Vagina (tissue), 2 donors: Measurements from ENCODE around the gene C13orf42. TPM values are rescaled to one million over a fixed set of nuclear protein-coding genes. Genes with fewer than 3 reads are reported as not detected.

Experiments
- DNase-seq, 2 donors: peaks; one replicate each; pipeline ENCODE4 v3.0.0-alpha.2; 2017; ENCODE audit errors: extremely low spot score in 2 of 2
- H3K27ac ChIP-seq: fragments of 200-600 bp; sonication (generic); one replicate; pipeline ENCODE4 v1.5.1; 2019
- H3K27me3 ChIP-seq: fragments of 200-600 bp; sonication (generic); one replicate; pipeline ENCODE4 v1.5.1; 2019
- H3K36me3 ChIP-seq, 2 donors: fragments of 200-600 bp; sonication (generic); one replicate each; pipeline ENCODE4 v1.5.1; 2017 to 2019
- H3K4me1 ChIP-seq: fragments of 200-600 bp; sonication (generic); one replicate; pipeline ENCODE4 v1.5.1; 2019
- H3K4me3 ChIP-seq, 2 donors: fragments of 200-600 bp; sonication (generic); 1 replicate in 1 of 2; 2 replicates in 1 of 2; pipeline ENCODE4 v1.5.1; 2016 to 2019
- H3K9me3 ChIP-seq: fragments of 200-600 bp; sonication (generic); one replicate; pipeline ENCODE4 v1.5.1; 2019
- CTCF ChIP-seq, 3 experiments: fragments of 450-650 bp in 2 of 3; fragments of 200-600 bp in 1 of 3; sonication (generic) in 1 of 3; IDR thresholded peaks; one replicate each; pipeline ENCODE4 v1.5.1; 2017 to 2019; ENCODE audit warnings: antibody characterized with exemption in 3 of 3, mild to moderate bottlenecking in 2 of 3, moderate library complexity in 2 of 3
- POLR2A ChIP-seq, 2 donors: fragments of 450-650 bp; IDR thresholded peaks; one replicate each; pipeline ENCODE4 v1.6.1; 2017; ENCODE audit warnings: antibody characterized with exemption in 2 of 2, mild to moderate bottlenecking in 2 of 2, moderate library complexity in 2 of 2
- POLR2AphosphoS5 ChIP-seq, 2 donors: sonication (generic); formaldehyde crosslinking; IDR thresholded peaks; one replicate each; pipeline ENCODE4 v1.9.0; 2017; ENCODE audit warnings: antibody characterized with exemption in 2 of 2, mild to moderate bottlenecking in 2 of 2, low read depth in 1 of 2; ENCODE audit not compliant: insufficient read depth in 1 of 2
- intact Hi-C: fragments of 100-400 bp; cut with DNase I; formaldehyde crosslinking; loops from one replicate; pipeline ENCODE4 v1.15.1; 2023
- total RNA-seq: library from RNA; depleted of rRNA; stranded (reverse); fragments of >200 nt; gene quantifications from one replicate; pipeline ENCODE4 v1.2.3, GENCODE V29; 2016

C13orf42 gene
- total RNA-seq, 1 donor from 2014 or later, result not detected

- H3K4me1 ChIP-seq, result no peaks in the 10 kb centered on the region
- H3K9me3 ChIP-seq, result no peaks in the 10 kb centered on the region
- TF ChIP-seq POLR2A (IDR thresholded peaks at IDR 0.05) (no peak), CTCF (IDR thresholded peaks at IDR 0.05) (no peak), POLR2AphosphoS5 (IDR thresholded peaks at IDR 0.05; ENCODE audit: insufficient read depth in 1 of 2, low read depth in 1 of 2) (no peak)
- no peak for DNase-seq
- H3K36me3 ChIP-seq, result no peaks in the 10 kb centered on the region
- no peak overlapping the region for H3K4me3 ChIP-seq
- H3K27me3 ChIP-seq, result no peaks in the 10 kb centered on the region
- intact Hi-C loops, result no loop called here
- H3K27ac ChIP-seq, result no peak overlapping the region
These were observed 69.9 kb downstream of the C13orf42 start for GRCh38 chr13:51041126-51041525.

GRCh38 chr13:51040431-51040830 lies 70.6 kb downstream of the C13orf42 start:
- Histone ChIP-seq H3K36me3 (no peaks in the 10 kb centered on the region), H3K27me3 (no peaks in the 10 kb centered on the region), H3K27ac (no peak overlapping the region), H3K4me1 (no peaks in the 10 kb centered on the region), H3K4me3 (no peak overlapping the region), H3K9me3 (no peaks in the 10 kb centered on the region)
- intact Hi-C loops, result no loop called here
- DNase-seq, result no peak
- TF ChIP-seq POLR2AphosphoS5 (IDR thresholded peaks at IDR 0.05; ENCODE audit: insufficient read depth in 1 of 2, low read depth in 1 of 2) (no peak), POLR2A (IDR thresholded peaks at IDR 0.05) (no peak), CTCF (IDR thresholded peaks at IDR 0.05) (no peak)

- no peak for TF ChIP-seq POLR2AphosphoS5 (IDR thresholded peaks at IDR 0.05; ENCODE audit: insufficient read depth in 1 of 2, low read depth in 1 of 2)
- TF ChIP-seq CTCF (IDR thresholded peaks at IDR 0.05), result no peak
- no peak for TF ChIP-seq POLR2A (IDR thresholded peaks at IDR 0.05)
- Histone ChIP-seq H3K36me3 (no peaks in the 10 kb centered on the region), H3K27ac (no peak overlapping the region), H3K4me1 (no peaks in the 10 kb centered on the region), H3K9me3 (no peaks in the 10 kb centered on the region), H3K27me3 (no peaks in the 10 kb centered on the region), H3K4me3 (no peak overlapping the region)
- intact Hi-C loops, result no loop called here
- DNase-seq, result no peak
These were observed 74.7 kb downstream of the C13orf42 start for GRCh38 chr13:51036418-51036817.

GRCh38 chr13:51035978-51036377 lies 75.1 kb downstream of the C13orf42 start:
- no peaks in the 10 kb centered on the region for H3K4me1 ChIP-seq
- no peak overlapping the region for H3K27ac ChIP-seq
- H3K4me3 ChIP-seq, result no peak overlapping the region
- H3K9me3 ChIP-seq, result no peaks in the 10 kb centered on the region
- H3K36me3 ChIP-seq, result no peaks in the 10 kb centered on the region
- intact Hi-C loops, result no loop called here
- H3K27me3 ChIP-seq, result no peaks in the 10 kb centered on the region
- no peak for DNase-seq
- TF ChIP-seq POLR2A (IDR thresholded peaks at IDR 0.05) (no peak), CTCF (IDR thresholded peaks at IDR 0.05) (no peak), POLR2AphosphoS5 (IDR thresholded peaks at IDR 0.05; ENCODE audit: insufficient read depth in 1 of 2, low read depth in 1 of 2) (no peak)

GRCh38 chr13:51035469-51035868 lies 75.6 kb downstream of the C13orf42 start:
- no peak overlapping the region for H3K27ac ChIP-seq

More at GRCh38 chr13:51035469-51035868, 75.6 kb downstream of the C13orf42 start:
- no peaks in the 10 kb centered on the region for H3K36me3 ChIP-seq
- intact Hi-C loops, result no loop called here
- H3K4me1 ChIP-seq, result no peaks in the 10 kb centered on the region
- no peak overlapping the region for H3K4me3 ChIP-seq
- DNase-seq, result no peak
- no peaks in the 10 kb centered on the region for H3K9me3 ChIP-seq
- H3K27me3 ChIP-seq, result no peaks in the 10 kb centered on the region
- TF ChIP-seq CTCF (IDR thresholded peaks at IDR 0.05) (no peak), POLR2AphosphoS5 (IDR thresholded peaks at IDR 0.05; ENCODE audit: insufficient read depth in 1 of 2, low read depth in 1 of 2) (no peak), POLR2A (IDR thresholded peaks at IDR 0.05) (no peak)
